Activated CD4-positive, alpha-beta T cell treated with anti-CD3 and anti-CD28 coated beads for 48 hours (primary cell): ENCODE data around the gene PLXNA4.

ENCODE experiments used
- DNase-seq: peaks from one replicate; pipeline ENCODE4 v3.0.0-alpha.2; 2020

Gene PLXNA4

DNA sequence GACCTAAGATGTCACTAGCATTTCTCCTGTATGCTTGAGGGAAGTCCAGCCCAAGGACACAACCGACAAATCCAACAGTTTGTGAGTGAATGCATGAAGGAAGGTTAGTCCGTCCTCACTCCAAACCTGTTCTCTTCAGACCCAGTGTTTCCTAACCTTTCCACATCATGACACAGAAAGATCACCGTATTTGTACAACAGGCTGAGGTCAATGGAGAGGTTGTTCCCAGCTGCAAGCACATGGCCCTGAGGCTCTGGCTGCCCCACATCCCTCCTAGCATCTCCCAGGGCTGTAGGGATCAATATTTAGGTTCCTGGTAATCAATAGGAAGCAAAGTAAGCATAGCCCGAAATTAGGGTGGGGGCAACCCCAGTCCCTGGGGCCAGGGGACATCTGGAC, 227.9 kb downstream of the PLXNA4 start:
- DNase-seq = no peak

DNA sequence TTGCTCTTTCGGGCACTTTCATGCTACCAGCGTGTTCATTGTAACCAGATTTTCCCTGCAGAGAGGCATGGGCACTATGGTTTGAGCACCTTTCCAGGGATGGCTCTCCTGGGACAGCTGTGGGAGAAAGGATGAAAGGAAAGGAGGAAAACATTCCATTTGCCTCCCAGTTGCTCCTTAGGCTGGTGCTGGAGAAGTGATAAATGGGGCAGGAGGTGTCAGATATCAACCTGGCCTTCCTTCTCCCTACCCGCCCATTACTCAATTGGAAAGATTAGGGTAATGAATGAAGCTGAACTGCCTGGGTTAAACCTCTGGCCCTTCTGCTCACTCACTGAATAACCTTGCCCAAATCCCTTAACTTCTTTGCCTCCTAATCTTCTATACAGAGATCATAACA, 228.4 kb downstream of the PLXNA4 start:
- DNase-seq = no peak

DNA sequence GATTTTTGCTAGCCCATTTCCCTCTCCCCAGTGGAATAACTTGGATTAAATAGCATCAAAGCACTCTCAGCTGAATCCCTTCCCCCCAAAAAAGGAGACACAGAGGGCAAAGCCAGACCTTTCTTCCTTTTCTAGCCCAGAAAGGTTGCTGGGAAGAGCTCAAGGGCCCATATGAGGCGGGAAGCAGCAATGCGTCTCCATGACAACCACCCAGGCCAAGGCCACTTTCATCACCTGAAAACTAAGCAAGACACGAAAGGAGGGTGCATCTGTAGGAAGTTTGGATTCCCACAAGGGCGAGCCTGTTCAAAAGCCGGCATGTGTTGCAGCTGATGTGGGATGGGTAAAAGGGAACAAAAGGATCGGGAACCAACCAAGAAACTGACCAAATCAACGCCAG, 229.1 kb downstream of the PLXNA4 start:
- DNase-seq = no peak

DNA sequence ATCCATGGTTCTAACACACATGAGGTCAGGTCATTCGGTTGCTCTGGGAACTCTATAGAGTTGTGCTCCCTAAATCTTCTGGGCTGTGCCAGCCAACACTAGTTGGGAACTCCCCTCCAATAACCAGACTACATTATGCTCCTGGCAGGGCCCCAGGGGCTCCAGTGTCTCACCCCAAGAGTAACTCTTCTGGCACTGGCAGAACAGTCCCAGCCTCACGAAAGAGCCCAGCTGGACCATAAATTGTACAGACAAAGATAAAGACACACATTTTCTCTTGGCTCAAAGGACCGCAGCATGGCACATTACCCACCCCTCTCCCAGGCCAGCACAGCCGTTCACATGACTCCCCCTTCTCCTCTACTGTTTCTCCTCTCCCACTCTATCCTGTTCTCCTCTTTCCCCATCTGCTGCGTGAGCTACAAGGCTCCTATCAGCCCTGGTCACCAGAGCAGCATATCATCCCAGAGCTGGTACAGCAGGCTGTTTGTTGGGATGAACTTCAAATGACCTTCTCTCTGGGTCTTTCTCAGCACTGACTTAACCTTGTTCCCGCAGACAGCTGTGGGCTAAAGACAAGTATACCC, 230.6 kb downstream of the PLXNA4 start:
- no peak for DNase-seq

DNA sequence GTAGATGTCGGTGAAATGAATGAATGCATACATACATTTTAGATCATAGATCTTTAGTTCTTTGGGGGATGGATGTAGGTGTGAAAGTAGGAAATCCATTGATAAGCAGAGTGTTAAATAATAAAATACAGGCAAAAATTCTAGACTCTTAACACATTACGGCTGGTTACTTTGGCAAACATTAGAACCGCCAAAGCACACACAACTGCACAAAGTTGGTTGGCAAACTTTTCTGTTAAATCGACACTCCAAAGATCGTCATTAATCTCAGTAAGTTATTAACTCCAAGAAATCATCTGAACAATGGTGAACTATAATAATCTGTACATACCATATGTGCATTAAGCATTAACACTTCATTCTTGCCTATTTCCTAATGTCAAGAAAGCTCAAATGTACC, 231.2 kb downstream of the PLXNA4 start:
- no peak for DNase-seq

DNA sequence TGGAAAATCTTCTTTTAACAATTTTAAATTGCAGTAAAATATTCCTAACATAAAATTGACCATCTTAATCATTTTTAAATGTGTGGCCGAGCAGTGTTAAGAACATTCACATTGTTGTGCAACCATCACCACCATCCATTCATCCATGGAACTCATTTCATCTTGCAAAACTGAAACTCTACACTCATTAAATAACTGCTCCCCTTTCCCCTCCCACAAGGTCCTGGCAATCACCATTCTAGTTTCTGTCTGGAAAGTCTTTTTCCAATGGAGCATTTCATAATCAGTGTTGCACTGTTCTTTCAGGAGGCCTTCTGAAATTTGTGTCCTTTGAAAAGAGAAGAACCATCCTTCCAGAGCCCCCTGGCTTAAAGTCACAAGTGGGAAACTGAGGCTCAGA, 233.1 kb downstream of the PLXNA4 start:
- no peak for DNase-seq

DNA sequence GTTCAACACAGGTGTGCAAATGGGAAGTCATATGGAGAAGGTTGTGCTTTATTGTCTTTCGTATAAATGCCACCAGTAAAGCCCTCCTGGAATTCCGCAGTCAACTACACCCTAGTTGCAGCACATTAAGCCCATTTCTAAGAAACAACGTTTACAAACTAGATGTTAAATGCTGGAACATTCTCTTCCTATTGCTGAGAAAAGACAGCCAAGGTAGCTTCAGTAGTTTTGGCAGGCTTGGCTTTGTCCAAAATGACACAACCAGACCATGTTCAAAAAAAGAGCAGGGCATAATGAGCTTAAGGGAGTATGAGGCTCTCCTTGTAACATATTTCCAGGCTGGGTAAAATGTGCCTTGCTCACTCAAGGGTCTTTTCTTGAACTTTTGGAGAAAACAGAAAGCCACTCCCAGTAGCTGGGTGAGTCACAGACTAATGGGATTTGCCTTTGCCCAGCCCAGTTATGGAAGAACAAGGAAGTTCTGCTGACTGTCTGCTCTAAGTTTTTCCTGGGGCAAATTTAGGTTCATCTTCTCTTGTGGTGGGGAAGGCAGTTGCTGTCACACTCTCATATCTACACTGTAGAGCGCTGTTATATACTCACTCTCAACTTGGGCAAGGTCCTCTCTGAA, 238.7 kb downstream of the PLXNA4 start:
- no peak for DNase-seq

DNA sequence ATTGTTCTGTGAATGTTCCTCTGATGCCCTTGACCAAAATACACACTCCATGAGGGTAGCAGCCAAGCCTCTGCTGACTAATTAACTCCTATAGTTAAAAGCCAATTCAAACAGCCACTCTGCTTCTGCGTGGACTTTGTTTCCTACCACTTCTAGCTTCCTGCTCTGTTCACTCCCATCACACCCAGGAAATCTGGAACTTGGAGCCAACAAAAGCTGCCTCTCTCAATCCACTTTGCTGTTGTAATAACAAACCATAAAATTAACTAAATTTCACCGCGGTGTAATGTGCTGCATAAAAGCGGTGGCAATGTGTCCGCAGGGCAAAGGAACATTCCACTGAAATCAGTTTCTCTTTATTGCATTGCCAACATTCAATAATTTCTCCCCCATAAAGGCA, 239.5 kb downstream of the PLXNA4 start:
- no peak for DNase-seq

DNA sequence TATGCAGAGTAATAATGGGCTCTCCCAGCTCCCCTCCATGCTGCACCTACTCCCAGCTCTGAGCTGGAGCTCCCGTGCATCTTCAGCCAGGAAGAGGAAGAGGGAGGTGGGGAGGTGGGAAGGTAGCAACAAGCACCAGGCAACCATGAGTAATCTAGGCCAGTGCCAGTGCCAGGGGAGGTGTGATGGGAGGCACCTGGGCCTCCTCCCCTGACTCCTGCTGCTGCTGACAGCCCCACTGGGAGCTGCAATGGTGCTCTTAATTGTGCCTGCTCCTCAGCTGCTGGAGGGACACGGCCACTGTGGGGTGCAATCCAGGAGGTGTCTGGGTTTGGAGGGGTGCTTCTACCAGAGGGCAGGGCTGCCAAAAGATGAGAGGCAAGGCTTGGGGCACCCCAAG, 243.0 kb downstream of the PLXNA4 start:
- DNase-seq = no peak

DNA sequence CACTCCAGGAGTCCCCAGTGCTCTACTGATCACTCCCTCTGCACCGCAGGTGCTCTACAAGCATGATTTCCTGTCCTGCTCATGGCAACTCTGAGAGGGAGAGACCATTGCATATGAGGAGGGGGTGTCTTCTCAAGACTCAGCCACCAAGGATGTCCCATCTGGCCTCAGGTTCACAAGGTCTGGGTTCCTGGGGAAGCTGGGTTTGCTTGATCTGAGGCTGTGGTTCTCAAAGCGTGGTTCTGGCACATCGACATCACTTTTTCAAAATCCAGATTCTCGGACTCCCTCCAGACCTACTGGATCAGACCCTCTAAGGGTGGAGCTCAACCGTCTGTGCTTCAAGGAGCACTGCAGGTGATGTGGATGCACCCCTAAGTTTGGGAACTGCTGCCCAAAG, 247.5 kb downstream of the PLXNA4 start:
- no peak for DNase-seq

DNA sequence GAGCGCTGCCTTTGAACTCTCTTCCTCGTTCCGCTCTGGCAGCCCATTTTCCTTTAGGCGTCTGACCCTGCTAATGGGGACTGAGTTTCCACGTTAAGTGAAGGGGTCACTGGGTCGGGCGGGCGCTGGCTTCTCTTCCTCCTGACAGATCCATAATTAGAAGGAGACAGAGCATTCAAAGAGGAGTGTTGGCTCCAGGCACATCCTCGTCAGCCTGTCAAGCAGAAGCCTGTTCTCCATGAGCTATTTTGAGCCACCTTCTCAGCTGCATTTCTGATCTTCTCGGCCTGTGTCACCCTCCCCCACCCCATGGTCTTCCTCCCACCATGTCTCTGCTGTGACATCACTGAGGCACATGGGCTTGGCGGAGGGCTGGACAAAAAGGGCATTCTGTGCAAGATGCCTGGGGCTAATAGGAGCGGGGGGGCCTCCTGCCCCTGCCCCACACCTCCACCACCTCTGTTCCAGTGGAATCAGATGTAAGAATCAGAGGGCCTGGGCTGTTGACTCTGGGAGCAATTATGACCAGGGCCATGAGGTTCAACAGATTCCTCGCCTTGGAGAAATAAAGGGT, 248.1 kb downstream of the PLXNA4 start:
- no peak for DNase-seq

DNA sequence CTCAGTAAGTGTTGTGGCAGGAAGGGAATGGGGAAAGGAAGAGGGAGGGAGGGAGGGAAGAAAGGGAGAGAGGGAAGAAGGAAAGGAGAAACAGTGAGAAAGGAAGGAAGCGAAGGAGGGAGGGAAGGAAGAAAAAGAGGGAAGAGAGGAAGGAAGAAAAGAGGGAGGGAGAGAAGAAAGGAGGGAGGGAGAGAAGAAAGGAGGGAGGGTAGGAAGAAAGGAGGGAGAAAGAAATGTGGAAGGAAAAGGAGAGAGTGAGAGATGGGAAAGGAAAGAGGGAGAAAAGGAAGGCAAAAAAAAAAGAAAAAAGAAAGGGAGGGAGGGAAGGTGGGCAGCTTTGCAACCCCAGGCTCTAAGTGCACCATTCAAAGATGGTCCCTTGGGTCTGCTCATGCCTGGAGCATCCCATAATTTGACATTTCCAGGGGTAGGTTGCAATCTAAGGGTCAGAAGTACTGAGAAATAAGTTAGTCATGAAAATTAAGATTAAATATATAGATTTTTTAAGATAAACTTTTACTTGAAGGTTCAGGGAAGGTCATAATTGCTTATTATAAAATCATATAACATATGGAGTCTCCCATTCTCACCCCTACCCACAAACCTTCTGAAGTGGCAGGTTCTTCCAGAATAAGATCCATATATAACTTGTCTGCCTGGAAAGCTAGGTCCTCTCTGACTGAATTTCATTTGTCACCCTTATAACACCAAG, 249.2 kb downstream of the PLXNA4 start:
- no peak for DNase-seq

DNA sequence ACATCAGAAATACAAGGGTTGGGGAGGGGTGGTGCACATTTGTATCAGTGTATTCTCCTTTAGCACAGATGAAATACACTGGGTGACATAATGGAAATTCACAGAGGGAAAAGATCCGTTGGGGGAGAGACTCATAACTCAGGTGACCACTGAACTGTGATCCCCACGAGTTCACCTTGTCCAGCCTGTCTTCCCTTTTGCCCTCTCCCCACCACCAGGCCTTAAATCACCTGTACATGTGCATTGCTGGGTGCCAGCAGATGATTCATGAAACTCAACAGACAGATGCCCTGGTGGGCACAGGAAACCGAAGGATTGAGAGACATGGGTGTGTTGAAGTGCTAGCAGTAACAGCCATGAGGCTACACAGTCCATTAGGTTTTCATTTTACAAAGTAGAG, 253.3 kb downstream of the PLXNA4 start:
- no peak for DNase-seq

DNA sequence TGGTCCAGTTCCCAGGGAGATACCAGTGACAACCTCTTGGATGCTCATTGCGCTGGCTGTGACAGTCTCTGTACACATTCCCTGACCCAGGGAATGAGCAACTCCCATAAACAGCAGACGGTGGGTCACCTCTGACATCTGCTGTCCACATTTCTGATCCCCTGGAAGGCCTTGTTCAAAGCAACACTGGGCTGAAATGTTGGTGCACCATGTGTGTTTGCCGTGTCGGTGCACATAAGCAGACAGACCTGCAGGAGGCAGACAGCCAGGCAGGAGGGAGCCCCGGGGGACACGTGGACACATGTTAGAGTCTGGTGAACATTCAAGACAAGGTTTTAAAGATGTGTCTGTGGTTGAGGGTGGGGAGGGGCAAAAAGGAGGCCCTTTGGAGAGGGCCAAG, 254.9 kb downstream of the PLXNA4 start:
- no peak for DNase-seq

DNA sequence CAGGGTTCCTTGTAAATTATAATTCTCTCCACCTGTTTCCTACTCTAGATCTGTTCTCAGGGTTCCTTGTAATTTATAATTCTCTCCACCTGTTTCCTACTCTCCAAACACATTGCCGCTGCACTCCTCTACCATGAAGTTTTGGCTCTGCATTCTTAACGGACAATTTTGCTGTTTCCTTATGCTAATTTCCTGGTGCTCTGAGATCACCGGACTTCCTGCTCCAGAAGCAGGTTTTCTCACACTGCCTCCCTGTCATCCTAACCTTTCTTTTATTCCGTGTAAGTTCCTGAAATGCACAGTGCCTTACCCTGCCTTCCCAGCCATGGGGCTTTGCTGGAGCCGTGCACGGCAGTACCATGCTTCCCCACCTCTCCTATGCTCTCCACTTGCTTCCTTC, 256.8 kb downstream of the PLXNA4 start:
- DNase-seq = no peak

DNA sequence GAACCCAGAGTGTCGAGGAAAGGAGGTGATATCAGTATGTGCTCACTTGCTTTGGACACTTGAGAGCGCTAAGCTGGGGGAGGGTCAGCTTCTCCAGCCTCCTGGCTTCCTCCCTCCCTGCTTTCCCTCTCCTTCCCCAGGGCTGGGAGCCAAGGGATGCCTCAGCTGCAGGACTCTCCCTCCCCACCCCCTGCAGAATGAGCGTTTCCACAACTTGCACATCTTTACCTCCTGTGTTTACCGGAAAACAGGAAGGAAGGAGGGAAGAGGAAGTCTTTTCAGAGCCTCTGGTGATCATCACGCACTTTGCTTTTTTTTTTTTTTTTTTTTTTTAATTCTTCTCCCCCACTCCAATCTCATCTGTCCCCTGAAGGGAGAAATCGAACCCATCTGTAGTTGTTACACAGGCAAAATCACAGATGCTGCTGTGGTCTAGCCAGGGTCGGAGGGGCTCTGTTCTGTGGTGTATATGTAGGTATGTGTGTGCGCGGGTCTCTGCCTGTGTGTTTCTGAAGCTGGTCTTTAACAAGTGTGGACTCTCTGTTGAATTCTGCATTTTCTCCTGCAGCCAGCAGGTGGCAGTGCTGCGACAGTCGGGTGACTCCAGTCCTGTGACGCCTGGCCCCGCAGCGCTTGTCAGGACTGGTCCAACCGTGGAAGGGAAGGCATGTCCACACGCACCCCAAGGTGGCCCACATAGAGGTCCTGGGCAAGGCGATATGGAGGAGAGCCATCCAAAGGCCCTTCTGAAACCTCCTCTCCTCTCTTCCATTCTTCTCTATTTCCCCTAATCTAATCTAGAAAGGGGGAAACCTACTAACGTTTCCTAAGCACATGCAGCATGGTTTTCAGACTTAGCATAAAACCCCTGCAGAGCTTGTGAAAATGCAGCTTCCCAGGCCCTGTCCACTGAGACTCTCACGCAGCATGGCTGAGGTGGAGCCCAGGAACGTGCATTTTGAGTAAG, 257.6 kb downstream of the PLXNA4 start:
- DNase-seq = peak; percentile 83

DNA sequence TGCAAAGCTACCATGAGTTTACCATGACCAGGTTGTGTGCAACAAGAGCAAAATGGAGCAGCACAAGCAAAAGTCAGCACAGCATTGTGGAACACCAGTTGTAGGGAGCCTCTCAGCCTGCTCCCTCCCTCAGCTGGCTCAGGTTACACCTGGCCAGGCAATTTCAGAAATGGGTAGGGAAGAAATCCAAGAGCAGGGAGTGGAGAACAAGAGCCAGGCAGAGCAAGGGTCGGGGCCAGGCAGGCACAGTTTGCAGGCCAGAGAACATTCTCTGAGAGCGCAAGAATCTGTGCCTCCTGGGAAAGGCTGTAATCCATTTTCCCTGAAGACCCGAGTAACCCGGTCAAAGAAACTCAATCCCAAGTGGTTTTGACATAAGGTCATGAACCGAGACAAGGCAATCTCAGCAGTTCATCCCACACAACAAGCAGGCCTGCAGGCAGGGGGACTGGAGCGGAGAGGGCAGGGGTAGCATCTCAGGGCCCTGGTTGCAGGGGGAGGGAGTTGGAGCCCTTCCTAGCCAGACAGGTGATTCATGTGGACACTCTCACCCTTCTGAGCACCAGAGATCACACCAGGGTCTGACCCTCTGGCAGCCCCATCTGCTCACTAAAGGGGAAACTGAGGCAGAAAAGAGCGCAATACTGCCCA, 258.4 kb downstream of the PLXNA4 start:
- no peak for DNase-seq

DNA sequence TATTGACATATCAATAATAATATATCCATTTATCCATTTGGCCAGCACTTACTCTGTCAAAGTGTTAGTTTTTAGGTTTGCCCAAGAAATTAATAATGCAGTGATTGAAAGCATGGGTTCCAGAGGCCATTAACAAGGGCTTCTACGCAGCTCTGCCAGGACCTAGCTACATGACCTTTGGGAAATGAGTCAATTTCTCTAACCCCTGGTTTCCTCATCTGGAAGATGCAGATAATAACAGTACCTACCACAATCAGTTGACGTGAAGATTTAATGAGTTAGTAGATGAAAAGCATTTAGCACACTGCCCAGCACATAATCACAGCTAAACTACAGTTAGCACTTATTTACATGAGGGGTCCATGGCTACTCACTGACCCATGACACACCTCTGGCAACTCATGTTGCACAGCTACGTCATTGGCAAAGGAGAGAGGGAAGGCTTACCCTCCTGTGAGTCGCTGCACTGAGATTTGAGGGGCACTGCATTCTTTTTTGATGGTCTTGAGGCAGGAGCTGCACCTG, 263.7 kb downstream of the PLXNA4 start:
- DNase-seq = no peak

DNA sequence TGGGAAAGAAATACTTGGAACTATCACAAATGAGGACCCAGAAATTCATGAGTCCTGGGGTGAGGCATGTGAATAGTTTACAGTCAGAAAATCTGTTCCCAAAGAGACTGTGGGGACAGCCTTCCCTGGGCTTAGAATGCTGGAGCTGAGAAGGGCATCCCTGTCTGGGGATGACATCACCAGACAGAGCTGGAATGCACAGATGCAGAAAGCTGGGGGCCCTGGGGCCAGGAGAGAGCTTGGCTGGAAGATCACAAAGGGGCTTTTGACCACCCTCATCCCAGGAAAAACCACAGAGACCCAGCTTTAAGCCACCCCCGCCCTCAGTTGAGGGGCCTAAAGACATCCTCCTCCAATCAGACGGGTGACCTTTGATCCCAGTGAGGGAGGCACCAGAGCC, 264.5 kb downstream of the PLXNA4 start:
- no peak for DNase-seq

DNA sequence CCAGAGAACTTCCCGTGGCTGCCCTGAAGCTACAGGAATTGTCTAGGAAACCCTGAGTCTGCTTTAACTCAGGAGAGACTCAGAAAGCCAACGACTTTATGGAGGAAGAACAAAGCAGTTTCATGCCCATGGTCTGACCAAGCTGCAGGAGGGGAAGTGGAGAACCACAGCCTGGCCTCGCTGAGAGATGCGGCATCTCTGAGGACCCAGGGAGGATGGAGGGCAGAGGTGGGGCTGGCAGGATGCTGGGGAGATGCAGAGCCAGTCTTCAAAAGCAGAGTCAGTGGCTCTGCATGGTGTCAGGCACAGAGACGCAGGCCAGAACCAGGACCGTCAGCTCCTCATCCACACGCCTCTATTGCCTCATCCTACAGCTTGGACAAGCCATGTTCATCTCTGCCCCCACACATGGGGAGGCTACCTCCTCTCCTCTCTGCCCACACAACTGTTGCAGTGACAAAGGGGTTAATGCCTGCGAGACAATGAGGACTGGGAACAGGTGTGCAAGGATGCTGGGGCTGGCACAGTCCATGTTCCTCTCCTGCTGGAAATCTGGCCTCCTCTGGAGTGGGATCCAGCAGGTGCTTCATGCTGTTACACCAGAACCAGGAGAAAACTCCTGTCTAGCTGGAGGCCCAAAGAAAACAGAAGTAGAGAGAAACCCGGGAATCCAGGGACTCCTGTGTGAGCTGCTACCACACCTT, 267.0 kb downstream of the PLXNA4 start:
- no peak for DNase-seq

DNA sequence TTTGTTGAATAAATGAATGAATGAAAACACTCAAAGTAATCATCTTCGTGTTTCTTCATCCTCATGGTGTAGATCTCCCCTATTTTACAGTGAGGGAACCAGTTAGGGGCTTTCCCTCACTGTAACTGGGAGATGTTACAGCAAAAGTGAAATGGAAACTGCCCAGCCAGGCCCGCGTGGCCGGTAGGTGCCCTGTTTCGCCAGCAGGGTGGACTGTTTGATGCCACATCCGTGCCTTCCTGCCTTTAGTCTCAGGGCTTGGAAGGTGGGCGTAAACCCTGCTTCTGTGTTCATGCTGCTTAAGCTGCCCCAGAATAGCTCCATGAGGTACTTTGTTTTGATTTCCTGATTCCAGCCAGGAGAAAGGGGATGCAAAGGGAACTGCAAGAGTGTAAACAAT, 268.8 kb downstream of the PLXNA4 start:
- no peak for DNase-seq
